LNCAP (cell line): ENCODE measurements around the gene KIDINS220.

Experiments
- TF ChIP-seq, protein P1 (sequence below): fragments of 450-650 bp; IDR thresholded peaks from 2 replicates; pipeline ENCODE4 v1.5.1; 2017; ENCODE audit warnings: mild to moderate bottlenecking

KIDINS220 gene

DNA sequence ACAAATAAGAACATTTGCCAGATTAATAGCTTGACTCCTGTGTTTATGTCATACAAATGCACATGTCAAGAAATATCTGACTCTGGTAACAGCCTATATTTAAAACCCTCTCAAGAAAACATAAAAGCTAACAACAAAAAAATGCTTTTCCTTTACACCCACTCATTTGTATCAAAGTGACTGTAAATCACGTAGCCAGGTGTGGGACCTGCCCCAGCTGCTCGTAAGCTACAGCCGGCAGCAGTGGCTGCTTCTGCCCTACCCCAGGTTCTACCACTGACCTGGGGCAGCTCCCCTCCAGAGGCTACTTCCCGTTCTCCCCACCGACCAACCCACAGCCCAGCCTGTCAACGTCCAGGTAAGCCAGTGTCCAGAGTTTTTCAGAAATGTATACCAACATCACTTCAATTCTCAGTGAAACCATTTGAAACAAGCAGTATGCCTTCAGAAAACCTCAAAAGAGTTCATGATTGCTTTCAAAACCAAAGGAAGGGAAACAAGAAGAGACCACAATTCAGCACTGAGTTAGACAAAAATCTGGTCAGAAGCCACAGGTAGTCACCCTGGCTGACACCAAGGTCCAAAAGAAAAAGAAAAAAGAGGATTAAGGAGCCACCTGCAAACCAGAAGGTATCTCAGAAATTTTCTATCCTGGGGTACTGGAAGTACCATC is 40.4 kb downstream of the KIDINS220 start:
- TF ChIP-seq, protein P1, sequence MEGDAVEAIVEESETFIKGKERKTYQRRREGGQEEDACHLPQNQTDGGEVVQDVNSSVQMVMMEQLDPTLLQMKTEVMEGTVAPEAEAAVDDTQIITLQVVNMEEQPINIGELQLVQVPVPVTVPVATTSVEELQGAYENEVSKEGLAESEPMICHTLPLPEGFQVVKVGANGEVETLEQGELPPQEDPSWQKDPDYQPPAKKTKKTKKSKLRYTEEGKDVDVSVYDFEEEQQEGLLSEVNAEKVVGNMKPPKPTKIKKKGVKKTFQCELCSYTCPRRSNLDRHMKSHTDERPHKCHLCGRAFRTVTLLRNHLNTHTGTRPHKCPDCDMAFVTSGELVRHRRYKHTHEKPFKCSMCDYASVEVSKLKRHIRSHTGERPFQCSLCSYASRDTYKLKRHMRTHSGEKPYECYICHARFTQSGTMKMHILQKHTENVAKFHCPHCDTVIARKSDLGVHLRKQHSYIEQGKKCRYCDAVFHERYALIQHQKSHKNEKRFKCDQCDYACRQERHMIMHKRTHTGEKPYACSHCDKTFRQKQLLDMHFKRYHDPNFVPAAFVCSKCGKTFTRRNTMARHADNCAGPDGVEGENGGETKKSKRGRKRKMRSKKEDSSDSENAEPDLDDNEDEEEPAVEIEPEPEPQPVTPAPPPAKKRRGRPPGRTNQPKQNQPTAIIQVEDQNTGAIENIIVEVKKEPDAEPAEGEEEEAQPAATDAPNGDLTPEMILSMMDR, result no peak

DNA sequence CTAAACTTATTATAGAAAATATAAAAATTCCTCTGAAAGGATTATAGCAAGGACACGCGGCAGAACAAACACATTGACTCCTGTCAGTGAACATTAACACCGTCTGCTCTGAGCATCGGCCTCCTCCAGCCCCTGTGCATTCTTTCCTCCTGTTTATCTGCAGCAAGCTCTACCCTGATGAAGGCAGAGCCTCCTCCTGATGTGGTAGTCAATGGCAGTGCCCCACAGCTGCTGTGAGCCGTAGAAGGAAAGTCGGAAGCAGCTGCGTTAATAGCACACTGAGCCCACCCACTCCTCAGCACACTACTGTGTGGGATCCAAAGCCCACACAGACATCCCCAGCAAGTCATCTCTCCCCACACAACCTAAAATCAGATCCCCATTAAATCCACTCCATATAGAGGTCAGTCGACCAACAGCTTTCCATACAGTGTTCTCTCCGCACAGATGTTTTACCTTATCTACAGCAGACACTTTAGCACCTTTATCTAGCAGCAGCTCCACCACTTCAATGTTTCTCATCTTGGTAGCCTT is 41.0 kb downstream of the KIDINS220 start:
- TF ChIP-seq, protein P1, result no peak

DNA sequence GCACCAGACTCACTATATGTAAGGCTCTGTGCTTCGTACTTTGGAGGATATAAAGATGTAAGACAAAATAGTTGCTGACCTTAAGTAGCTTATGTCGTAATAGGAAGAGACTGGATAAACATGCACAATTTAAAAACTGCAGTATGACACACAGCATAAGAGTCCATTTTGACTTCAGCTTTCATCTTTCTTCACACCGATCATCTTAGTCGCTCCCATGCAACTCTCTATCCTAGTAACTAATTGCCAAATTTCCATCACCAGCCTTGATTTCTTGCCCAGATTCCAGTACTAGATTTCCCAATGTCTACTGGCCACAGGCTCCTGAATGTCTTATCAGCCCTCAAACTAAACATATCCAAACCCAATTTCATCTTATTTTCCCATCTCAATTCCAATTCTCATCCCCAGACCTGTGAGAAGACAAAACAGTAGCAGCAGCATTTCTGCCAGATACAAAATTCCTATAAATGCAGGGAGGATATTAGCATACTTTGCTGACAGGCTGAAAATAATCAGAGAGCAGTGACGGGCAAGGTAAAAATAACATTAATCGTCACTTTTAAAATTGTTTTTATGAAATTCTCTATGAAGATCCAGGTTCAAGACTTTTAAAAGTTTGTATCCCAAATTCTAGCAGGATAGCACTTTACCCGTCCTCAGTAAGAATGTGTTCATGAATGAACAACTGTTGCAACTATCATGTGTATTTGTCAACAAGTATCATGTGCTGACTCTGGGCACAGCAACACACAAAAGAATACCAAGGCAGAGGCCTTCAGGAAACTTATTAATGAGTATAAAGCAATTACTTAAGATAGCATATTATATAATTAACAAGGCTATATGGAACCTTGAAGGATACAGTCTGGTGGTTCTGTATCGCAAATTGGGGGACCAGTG is 42.2 kb downstream of the KIDINS220 start:
- TF ChIP-seq, protein P1, result no peak

DNA sequence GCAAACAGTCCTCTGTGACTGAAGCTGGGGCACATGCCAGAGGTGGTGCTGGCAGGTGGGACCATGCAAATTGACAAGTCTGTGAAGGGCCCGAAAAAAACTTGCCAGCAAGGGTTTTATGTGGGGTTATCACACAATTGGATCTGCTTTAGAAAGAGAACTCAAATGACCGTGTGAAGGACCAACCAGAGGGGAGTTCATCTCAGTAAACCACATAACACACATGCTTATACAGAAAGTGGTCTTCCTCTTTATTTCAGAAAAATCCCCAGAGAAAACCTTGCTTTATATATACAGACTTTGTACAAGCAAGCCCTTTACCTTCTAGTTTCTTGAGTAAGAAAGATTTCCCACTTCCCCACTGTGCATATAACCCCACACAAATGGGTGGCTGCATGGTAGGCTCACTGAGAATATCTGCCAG is 46.7 kb downstream of the KIDINS220 start:
- TF ChIP-seq, protein P1, result no peak

DNA sequence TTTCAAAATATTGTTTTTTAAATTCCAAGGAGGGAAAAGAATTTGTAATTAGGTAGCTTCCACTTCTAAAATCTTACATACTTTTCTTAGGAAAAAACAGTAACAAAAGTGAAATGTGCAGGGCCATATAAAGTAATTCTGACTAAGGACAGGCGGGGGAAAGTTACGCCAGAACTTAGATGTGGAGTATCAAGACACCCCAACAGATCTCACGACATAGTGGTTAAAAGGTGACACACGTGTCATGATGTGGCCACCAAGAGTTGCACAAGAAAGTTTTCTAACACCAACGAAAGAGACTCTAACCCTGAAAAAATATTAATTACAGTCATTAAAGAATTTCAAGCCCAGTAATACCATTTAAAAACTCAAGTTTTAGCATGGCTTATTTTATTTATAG is 51.0 kb downstream of the KIDINS220 start:
- TF ChIP-seq, protein P1, result no peak

DNA sequence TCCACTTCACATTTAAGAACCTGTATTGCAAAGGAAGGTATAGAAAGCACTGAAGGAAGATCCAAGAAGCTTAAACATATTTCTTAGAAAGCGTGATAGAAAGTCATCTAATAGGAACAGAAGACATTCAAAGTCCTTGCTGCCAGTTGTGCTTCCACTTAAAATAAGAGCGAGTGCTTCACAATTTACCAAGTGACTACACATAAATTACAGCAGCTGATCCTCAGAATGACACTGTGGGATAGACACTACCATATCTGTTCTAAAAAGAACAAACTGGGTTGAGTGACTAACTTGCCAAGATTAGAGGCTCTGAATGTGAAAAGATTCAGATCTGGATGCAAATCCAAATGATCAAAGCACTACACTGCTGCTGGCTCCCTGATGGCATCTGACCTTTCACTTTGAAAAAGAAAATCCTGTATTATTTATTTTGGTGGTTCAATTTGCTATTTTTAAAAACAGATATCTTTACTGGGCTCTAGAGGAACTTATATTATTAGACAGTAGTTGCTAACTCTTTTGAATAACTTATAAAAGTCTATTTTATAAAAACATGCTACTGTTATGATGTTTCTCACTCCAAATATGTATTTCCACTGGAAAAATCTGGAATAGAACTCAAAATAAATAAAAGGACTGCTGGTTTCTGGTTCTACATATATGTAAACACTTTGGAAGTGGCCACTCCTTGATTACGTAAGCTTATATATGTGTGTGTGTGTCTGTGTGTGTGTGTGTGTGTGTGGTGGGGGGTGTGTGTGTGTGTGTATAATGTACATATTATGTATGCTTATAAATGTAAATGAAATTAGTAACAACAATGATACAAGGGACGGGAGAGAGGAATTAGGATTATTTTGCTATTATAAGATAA is 57.4 kb downstream of the KIDINS220 start:
- TF ChIP-seq, protein P1, result no peak

DNA sequence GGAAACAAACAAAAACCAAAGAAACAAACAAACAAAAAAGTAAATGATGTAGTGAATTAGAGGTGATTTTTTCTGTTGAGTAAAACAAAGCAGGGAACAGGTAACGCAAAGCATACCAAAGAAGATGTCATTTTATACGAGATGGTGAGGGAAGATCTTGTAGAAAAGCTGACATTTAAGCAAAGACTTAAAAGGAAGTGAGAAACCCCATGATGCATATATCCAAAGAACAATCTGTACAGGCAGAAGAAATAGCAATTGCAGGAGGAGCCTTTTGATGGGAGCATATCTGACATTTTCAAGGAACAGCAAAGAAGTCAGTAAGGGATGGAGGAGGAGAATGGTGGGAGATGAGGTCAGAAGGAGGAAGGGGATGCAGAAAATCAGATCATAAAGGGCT is 63.0 kb downstream of the KIDINS220 start:
- TF ChIP-seq, protein P1, result no peak
